CD4-positive, alpha-beta T cell treated with Interleukin-21 for 1 hour (primary cell): Measurements from ENCODE around the gene PGF.
"Not testable (repeated sequence)": the region's sequence is repeated elsewhere in the genome, so short reads cannot be mapped to it uniquely, and the experiment has no call there.

ENCODE experiments used
- DNase-seq: peaks from one replicate; pipeline ENCODE4 v3.0.0-alpha.2; 2020

The PGF gene

DNA sequence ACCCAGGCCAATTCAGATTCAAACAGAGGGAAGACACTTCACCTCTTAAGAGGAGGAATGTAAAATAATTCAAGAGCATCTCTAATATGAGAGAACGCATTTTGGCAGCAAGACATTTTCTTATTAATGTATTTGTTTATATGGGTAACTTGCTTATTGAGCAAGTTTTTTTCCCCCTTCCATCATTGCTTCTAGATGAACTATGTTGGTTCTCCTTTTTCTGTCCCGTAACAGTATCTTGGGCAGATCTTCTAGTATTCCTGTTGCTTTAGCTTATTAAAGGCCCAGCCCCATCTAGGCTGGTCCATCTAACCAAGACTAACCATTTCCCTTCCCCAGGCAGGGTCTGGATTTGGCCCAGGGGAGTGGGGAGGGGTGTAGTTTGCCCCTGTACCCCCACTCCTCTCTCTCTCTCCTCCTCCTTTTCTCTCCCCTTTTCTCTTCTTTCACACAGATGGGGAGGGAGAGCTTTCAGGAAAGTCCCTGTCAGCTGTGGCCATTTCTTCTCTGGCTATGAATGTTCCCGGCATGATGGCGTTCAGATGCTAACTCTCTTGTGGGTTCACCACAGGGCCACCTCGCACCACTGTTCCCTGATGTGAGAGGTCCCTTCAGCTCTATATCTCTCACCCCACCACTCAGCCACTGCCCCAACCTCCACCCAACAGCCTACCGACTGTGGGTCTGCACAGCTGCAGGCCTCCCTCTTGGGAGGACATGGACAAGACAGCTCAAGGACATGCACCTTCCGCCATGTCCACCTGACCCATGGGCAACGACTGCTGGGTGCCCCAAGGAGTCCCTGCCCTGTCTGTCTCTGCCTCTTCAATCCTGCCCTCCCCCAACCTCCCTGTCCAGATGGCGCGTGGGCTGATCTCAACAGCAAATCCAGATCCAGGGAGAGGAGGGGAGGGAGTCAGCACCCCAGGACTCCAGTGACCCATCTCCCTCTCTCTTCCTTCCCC lies 16.6 kb downstream of the PGF start:
- DNase-seq = no peak

DNA sequence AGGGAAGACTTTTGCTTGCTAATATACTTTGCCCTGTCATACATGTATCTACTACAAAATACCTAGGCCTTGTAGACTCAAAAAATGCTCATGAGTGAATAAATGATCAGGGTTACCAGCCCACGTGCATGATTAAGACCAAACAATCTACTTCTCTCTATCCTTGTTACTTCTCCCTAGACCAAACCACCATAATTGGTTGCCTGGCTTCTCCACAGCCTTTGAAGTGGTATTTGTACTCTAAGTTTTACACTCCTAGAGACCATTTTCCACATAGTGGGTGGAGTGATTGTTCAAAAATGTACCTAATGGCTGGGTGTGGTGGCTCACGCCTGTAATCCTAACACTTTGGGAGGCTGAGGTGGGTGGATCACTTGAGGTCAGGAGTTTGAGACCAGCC lies 18.2 kb downstream of the PGF start:
- DNase-seq = no peak

DNA sequence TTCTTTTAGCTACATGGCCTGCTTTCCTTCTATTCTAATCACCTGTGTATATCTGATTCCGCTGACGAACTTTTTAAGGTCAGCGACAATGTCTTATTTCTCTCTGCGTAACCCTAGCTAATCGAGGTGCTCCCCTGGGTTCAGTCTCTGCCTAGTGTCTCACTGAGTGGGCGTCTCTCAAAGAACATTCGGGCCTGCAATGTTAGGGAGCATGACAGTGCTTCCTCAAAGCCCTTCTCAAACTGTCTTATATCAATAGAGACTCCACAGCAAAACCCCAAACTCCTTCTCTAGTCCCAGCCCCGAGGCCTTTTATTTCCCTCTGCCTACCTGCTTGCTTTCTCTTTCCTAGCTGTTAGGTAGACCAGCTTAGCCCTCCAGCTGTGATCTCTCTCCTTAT lies 18.7 kb downstream of the PGF start:
- DNase-seq = no peak

DNA sequence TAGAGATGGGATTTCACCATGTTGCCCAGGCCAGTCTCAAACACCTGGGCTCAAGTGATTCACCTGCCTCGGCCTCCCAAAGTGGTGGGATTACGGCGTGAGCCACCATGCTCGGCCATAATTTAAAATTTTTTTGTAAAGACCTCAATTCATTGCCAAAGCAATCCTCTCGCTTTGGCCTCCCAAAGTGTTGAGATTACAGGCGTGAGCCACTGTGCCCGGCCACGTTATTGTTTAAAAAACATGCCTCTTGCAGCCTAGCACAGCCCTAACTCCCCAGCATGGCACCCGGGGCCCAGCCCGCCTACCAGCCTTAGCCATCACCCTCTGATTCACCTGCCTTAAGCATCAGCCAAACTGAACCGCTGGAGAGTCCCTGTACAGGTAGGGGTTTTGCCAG lies 19.2 kb downstream of the PGF start:
- no peak for DNase-seq

DNA sequence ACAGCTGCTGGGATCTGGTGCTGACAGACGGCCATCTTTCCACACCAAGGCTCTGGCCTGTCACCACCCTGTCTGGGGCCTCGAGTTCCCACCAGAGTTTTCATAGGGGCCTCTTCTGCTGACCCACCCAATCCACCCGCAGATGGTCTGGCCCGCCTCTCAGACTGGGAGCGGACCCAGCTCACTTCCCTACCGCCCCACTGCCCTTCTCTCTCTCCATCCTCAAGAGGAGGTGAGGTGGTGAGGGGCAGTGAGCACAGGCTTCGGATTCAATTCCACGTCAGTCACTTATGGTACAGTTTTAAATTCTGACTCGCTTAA lies 20.1 kb downstream of the PGF start:
- no peak for DNase-seq

DNA sequence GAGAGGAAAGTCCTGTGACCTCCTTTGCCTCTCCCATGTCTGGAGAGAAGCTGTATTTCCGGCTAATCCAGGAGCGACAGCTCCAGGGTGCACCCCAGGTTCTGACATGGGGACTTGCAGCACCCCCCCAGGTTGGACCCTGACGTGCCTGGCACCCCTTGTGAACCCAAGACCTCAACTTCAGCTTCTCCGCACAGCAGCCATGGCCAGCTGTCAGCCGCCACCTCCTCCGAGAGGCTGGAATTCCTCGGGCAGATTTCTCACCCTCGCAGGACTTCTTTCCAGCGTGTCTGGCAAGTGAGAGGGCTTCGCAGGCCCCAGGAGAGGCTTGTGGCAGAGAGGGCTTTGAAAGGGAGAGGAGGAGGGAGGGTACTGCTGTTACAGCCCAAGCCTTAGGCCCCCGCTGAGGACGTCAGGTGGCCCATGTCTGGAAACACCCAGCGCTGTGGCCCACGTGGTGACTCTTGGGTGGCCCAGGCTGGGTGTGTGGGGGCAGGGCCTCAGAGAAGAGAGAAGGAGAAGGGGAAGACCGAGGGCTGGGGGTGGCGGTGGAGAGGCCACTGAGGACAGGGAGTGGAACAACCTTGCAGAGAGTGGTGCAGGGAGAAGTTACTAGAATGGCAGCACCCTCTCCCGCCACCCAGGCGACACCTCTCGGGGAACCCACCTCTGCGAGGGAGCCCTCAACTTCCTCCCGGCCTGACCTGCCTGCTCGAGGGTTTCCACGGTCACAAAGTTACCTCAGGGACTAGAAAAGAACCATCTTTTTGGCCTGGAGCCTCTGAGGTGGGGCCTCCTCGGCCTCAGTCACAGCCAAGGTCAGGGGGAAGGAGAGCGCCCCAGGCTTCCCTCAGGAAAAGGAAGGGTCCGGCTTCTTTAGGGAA lies 20.7 kb downstream of the PGF start:
- no peak for DNase-seq

DNA sequence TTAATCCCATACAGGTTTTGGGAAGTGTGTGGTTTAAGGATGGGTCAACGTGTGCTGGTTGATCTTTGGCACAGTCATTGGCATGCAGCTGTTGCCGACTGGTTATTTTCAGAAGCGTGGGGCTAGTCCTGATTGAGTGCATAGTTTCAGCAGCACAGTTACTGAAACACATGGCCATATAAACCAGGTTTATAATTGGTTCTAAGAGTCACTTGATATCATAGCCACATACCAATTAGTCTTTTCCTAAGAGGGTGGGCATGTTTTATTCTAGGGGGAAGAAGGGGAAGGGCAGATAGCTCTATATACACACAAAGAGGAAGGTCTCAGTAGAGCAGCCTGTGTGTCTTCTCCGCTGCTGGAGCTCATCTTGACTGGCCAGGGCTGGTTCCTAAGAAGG lies 21.4 kb downstream of the PGF start:
- DNase-seq = no peak

DNA sequence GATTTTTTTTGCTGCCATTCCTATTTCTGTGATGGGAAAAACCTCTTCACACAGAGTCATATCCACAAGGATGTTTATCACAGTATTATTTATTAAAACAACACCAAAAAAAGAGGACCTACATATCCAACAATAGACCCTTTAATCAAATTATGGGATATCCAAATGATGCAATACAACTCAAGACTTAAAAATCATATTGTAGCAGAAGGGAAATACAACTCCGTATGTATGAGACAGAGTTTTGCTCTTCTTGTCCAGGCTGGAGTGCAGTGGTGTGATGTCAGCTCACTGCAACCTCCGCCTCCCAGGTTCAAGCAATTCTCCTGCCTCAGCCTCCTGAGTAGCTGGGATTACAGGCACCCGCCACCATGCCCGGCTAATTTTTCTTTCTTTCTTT lies 22.5 kb downstream of the PGF start:
- DNase-seq = not testable (repeated sequence)

DNA sequence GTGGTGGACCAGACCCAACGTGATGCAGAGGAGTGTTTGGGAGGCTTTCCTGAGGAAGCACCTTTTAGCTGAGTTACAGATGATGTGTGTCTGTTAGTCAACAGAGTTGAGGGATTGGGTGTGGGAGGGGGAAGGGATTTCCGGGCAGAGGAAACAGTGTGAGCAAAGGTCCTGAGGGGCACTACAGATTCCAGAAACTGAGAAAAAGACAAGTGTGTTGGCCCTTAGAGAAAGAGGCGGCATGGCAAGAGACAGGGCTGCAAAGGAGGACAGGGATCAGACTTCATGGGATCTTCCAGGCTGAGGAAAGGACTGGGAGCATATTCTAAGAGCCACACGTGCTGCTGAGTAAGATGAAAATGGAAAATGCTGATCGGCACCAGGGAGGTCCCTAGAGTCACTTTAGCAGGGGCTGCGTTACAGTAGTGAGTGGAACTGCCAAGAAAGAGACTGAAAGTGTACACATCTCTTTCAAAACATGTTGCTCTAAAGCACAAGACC lies 22.9 kb downstream of the PGF start:
- DNase-seq = no peak

DNA sequence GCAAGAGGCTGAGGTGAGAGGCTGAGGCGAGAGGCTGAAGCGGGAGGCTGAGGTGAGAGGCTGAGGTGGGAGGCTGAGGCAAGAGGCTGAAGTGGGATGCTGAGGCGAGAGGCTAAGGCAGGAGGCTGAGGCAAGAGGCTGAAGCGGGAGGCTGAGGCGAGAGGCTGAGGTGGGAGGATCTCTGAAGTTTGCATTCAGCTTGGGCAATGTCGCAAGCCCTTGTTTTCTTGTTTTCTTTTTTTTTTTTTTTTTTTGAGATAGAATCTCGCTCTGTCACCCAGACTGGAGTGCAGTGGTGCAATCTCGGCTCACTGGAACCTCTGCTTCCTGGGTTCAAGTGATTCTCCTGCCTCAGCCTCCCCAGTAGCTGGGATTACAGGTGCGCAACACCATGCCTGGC lies 23.7 kb downstream of the PGF start:
- not testable (repeated sequence) for DNase-seq

DNA sequence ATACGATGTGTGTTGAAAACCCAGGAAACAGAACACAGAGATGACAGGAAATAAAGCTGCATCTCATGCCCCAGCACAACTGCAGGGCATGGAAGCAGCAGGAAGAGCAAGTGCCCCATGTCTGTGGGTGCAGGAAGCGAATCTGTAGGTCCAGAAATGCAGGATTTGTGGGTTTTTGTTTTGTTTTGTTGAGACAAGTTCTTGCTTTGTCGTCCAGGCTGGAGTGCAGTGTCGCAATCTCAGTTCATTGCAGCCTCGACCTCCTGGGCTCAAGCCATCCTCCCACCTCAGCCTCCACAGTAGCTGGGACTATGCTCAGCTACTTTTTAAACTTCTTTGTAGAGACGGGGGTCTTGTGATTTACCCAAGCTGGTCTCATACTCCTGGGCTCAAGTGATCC lies 26.2 kb downstream of the PGF start:
- no peak for DNase-seq

DNA sequence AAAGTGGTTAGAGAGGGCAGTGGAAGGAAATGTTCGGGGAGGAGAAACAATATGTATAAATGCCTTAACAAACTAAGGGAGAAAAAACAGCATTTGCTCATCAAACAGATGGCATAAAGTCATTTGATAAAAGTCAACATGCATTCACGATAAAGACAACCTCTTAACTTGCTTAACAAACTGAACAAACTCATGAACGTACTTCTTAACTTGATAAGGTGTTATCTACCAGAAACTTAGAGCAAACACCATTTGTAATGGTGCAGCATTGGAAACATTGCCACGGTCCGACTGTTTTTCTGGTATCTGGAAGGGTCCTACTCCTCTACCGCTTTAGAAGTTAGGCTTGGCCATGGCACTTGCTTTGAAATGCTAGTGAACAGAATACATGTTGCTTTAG lies 28.2 kb downstream of the PGF start:
- no peak for DNase-seq

DNA sequence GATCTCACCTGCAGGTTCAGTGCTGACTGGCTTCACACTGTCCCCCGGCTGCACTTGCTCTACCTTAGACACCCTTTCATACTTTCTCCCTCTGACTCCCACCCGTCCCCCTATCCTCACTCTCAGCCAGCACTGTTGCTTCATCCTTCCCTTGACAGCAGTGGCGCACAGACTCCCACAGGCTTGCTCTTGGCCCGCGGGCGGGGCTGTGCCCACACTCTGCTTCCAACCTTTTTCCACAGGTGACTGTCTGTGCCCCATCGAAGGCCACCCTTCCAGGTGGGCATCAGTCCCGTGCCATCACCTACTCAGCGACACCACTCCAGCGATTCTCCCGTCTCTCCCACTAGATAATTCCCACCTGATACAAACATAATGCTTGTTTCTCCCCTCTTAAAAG lies 31.3 kb downstream of the PGF start:
- no peak for DNase-seq

DNA sequence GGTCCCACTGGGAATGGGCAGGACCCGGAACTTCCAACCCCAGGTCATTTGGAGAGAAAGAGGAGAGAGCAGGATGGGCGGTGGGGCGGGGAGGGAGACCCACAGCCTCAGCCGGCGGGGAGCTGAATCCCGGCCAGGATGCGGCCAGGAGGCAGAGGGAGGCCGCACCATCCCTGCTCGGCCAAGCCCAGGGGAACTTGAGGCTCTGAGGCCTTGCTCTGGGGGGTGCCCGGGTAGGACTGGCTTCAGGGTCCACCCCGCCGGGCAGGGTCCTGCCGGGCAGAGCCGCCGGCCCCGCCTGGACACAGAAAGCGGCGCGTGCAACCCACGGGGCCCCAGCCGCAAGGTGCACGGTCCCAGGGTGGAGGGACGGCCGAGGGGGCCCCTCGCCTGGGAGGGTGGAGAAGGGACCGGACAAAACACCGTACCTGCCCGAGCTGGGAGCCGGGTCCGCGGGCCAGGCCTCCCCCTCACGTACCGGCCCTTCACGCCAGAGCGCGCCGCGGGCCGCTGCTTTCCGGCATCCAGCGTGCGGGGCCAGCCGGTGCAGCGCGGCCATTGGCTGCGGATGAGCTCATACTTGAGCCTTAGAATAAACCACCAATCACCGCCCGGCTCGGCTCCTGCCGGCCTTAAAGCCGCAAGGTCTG lies 32.5 kb downstream of the PGF start, which contains the start of gene RPS6KL1:
Gene RPS6KL1, minus strand, starts transcription at position 509 of the 650 bp plus-strand sequence. CDS start 1,719 bp downstream, outside the sequence.
- DNase-seq = peak; percentile 73

DNA sequence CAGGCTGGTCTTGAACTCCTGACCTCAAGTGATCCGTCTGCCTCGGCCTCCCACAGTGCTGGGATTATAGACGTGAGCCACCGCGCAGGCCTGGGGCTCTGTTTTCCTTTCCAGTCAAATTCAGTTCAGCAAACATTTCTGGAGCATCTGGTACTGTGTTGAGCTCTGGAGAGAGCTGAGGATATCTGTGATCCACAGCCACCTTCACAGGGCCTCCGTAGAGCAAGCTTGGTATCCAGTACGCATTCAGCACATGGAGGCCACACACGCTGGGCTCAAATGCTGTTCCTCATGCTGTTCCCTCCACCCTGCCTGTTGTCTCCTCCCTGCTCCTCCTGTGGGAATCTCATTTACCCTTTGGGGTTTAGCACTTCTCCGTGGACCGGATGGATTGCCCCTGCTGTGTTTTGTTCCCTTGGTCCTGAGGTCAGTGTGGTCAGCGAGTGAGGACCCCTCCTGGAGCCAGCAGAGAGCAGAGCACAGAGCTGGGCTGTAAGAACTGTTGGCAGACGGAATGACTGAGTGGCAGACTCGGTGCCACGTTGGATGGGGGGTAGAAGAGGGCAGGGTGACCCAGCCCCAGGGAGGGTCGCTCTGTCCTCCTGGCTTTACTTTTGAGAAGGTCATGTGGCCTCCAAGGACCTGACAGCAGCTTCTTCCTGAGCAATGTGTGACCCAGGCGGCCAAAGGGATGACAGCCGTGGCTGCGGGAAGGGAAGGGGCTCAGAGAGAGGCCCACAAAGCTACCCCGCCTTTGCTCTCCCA lies 33.2 kb downstream of the PGF start:
- no peak for DNase-seq

DNA sequence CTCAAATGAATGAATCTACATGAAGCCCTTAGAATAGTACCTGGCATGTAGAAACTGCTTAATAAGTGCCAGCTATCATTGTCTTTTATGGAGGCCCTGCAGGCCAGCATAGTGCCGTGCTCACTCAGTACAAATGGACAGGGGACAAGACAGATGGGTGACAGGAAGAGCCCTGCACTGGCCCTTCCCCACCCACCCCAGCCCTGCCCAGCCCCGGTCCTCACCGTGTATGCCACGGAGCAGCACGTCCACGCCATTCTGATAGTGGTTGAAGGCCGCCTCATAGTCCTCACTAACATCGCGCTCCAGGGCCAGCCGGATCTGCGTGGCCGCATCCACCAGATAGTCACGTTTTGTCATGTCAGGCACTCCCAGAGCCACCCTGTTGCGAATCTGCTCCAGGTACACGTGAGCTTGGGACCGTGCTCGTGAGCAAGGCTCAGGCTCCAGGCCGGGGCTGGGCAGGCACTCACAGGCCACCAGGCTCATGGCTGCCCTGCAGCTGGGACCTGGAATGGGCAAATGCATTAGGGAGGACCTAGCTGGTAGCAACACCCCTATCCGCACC lies 34.3 kb downstream of the PGF start:
- DNase-seq = no peak

DNA sequence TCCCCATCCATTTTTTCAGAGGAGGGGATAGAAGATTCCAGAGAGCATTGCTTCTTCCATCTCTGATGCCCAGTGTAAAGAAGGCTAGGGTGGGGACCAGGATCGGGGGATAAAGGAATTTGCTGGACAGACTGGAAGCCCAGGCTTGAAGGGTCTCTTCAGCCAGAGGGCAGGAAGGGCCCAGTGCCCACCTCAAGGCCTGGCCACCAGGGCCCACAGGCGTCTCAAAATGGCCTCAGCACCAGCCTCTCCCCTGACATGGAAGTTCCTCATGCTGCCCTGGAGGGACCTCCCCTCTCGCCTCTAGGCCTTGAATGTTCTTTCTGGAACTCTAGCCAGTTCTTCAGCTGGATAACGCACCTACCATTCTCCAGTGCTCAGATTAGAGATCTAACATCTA lies 35.1 kb downstream of the PGF start:
- no peak for DNase-seq

DNA sequence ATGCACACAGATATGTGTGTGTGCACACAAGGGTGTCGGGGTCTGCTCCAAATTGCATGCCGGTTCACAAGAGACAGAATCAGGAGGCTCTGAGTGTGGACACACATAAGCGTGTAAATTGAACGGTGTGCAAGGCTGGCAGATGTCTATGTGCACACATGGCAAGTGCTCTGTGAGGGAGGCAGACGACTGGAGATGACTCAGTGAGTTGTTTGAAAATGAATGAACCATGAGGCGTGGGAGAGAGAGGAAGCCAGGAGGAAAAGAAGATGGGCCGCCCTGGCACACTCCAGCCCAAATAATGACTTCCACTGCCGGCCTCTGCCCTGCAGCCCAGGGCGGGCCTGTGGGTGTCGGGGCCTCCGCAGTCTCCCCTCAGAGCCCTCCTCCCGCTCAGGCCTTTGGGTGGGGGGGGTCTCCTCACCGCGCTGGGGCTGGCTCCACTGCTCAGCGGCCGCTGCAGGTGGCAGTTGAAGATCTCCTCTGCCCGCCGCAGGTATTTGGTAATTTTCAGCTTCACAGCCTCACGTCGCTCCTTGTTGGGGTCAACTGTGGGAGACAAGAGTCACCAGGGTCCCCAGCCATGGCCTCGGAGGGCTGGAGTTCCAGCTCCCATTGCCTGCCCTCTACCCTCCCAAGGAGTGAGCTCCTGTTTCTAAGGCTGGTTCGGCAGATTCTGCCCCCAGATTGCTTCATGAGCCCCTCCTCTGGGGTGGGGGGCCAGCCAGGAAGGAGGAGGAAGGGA lies 35.8 kb downstream of the PGF start:
- DNase-seq = no peak

DNA sequence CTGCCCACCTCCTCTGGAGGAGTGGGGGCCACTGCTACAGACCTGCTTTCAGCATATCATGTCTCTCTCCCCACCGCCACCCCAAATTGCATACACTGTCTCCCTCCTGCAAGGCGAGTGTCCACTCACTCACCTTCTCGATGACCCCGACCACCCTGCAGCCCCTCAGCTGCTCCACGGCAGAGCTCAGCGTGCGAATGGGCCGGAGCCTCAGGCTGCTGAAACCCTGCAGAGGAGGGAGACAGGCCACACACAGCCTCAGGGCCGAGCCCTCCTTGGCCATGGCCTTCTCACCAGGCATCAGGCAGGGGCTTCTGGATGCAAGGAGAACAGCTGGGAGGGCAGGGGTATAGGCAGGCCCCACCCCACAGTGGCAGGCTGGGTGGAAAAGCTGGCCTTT lies 37.0 kb downstream of the PGF start:
- DNase-seq = no peak

DNA sequence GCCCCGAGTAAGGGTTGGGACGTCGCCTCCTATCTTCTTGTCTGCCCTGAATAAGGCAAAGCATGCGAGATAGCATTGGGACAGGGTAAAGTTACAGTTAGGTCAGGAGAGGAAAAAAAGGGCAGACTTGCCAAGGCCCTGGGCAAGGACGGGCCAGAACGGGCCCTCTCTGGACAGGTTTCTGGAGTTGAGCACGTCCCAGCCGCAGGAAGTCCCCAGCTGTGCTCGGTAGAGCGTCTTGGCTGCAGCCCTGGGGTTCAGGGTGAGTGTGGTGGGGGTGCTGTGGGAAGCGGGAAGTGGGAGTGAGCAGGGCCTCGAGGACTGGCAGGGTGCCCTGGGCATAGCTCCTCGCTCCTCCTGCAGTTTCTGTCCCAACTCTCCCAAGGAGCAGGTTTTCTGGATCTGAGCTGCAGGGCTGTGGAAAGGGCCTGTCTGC lies 37.7 kb downstream of the PGF start:
- no peak for DNase-seq

DNA sequence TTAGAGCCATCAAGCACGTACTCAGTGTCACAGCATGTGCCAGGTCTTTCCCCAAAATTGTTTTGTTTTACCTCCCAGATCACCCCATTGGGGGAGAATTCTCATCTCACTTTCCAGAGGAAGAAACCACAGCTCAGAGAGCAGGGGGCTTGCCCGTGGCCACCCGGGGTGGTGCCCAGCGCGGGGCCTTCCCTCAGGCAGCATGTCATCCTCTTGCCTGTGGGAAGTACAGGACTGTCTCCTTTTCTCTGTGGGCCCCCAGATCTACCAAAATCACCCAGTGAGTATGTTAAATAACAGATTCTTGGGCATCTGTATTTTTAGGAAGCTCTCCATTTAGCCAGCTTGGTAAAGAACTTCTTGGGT lies 38.2 kb downstream of the PGF start:
- no peak for DNase-seq
